Hematopoietic multipotent progenitor cell treated with erythropoietin and hydrocortisone succinate and interleukin-3 and kit ligand, for 15 days (in vitro differentiated cells): ENCODE results near the gene CPED1.

Source experiments
- DNase-seq: peaks from one replicate; pipeline ENCODE4 v3.0.0-alpha.2; 2015; ENCODE audit warnings: low spot score

CPED1 gene

DNA sequence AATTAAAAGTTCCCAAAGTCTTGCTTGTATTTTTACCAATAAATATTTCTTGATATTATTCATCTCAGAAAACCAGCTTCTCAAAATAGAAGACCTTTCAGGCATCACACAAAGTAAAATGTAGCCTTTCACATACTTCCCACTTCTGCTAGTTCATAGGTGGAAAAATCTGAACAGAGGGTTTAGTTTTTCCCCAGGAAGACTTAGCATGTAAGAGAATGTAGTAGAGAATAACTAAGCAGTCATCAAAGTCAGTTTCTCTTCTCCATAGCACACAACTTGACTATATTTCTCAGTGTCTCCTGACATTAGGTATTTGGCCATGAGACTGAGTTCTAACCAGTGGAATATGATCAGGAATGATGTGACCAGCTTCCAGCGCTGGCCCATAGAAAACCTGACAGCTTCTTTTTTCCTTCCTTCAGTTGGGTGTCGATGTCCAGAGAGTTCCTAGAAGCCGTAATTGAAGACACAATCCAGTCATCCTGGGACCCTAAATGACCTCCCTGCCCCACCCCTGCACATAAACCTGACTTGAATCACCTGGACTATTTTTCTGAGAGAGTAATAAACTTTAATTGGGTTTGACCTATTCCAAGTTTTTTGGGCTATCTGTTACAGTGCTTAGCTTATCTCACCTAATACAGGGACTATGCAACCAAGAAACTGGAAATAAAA lies 272.8 kb downstream of the CPED1 start:
- no peak for DNase-seq

DNA sequence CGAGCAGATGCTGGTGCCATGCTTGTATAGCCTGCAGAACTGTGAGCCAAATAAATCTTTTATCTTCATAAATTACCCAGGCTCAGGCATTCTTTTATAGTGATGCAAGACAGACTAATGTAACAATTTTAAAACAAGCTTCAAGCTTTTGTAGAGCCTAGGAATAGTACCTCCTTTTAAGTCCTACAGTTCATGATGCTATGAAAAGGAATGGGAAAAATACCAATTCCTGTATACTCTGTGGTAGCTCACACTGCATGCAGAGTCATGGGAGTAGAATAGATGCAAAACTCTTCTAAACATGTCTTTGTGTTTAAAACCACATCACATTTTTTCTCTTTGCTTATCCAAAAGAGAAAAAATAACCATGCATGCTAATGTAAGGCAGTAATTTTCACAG lies 273.7 kb downstream of the CPED1 start:
- no peak for DNase-seq

DNA sequence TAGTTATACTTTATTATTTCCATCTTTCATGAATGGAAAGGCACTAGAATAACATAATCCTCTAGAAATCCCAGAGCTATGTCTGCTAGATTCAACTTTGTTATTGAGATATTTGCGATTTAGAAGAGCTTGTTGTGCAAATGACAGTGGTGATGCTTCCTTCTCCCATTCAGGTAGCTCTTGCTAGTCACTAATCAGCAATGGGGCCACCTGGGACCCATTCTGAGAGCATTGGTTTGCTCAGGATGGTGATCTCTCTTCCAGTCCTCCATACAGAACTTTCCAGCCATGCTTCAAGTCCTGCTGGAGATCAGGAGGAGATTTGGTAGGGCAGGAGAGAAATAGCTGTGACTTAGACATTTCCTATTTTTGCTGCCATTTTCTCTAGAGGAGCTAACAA lies 274.5 kb downstream of the CPED1 start:
- DNase-seq = no peak

DNA sequence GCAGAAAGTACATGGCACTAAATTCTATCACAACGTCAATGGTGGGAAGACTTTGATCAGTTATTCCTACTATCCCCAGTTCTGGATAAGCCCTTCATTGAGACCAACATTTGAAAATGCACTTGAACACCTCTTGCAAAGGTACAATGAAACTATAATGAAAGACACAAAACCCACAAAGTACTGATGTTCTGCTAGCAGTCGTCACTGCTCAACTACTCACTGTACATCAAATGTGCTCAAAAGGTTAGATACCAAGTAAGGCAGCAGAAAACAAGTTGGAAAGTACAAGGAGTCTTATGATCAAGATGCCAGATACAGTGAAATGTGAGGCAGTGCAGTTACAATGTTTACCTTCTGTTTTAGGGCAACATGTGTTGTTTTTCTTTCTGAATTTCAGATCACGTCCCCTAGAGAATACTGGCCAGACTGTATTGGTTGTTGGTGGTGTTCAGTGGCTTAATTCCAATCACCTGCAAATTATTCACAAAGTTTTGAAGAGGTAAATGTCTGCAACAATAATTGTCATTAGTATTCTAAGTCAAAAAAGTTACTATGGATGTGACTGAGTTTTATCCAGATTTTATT lies 277.9 kb downstream of the CPED1 start:
- no peak for DNase-seq

DNA sequence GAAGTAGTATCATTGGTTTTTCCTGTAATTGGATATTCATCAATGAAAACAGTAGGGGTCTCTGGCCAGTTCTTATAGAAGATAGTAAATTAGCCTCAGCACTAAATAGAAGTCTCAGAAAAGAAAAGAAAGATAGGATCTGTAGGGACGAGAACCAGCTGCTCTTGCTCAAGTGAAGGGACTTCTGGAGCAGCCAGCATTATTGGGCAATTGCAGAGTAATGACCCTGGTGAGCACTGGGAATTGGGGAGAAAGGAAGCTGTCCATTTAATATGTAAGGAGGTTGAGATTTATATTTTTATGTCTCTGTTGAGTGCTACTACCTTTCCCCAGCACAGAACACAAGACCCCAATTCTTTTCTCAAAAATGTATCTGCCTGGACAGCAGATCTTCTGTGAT lies 279.1 kb downstream of the CPED1 start:
- DNase-seq = no peak

DNA sequence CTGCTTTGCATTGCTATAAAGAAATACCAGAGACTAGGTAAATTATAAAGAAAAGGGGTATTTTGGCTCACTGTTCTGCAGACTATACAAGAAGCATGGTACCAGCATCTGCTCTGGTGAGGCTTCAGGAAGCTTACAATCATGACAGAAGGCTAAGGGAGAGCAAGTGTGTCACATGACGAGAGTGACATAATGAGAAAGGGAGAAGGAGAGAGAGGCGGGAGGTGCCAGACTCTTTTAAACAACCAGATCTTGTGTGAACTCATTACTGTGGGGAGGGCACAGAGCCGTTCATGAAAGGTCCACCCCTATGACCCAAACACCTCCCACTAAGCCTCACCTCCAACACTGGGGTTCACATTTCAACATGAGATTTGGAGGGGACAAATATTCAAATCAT lies 281.3 kb downstream of the CPED1 start:
- DNase-seq = no peak

DNA sequence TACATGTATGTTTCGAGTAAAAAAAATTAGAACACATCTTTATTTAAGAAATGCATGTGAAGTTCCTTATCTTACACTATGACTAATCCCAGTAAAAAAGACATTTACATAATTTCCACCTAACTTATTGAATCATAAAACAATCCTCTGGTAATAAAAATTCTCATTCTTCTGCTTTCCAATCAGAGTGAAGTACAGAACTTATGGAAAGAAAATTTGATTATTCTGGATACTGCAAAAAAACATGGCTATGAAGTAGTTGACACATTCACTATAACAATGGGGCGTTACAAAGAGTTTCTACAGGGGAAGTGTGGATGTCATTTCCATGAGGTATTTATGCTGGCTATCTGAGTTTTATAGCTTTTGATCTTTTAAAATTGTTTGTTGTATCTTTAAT lies 282.6 kb downstream of the CPED1 start:
- DNase-seq = no peak

DNA sequence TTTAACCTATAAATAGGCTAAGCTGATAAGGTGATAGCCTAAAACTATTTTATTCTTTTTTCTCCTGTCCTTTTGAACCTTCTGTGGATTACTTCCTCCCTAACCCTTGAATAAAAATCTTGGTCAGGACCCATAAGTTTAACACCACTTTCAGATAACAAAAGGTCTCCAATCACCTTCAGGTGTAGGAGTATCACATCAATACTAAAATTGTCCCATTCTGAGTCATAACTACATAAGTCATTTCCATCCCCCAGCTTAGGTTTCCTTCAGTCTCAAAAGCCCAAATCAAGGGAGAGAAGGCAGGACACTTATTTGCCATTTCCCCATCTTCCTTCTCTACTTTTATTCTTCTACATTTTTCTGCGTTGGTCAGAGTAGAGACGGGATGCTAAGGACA lies 283.4 kb downstream of the CPED1 start:
- DNase-seq = no peak

DNA sequence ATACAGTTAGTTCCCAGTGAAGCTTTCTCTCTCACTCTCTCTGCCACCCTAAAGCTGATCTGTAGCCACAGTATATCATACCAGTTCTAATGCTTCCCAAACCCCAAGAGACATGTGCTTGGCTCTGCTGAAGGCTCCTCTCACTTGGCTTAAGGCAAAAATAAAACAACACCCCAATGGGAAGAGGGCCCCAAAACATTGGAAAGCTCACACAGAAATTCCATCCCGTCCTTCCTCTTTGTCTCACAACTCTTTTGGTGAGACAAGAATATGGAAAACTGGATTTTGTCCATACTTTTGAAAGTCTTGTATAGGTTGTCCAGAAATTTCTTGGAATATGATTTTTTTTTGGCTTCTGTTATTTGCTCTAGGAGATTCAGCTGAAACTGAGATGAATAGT lies 284.2 kb downstream of the CPED1 start:
- DNase-seq = no peak

DNA sequence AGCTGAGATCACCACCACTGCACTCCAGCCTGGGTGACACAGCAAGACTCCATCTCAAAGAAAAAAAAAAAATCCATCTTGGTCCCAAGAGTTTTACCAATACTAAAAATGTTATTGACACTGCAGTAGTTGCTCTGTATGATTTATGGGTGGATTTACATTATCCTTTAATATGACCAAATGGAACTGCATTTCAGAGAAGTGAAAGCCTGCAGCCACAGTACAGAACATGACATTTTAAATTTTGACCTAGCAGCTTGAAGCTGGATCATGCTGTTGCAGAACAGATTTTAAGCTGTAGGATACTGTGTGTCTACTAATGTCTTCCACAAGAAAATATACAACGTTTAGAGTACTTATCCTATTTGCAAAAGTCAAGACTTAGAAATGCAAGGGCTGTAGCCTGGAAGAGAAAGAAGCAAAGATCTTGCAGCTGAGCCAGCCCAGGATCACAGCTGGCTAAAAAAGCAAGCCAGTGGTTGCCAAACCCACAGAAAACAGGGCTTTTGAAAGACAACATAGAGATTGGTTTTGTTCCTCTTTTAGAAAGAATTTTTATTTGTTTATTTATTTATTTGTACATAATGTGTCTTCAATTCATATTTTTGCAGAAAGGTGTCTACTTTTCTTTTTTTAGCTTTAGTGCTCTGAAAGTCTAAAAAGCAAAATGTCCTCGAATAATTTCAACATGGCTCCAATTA lies 285.1 kb downstream of the CPED1 start:
- no peak for DNase-seq

DNA sequence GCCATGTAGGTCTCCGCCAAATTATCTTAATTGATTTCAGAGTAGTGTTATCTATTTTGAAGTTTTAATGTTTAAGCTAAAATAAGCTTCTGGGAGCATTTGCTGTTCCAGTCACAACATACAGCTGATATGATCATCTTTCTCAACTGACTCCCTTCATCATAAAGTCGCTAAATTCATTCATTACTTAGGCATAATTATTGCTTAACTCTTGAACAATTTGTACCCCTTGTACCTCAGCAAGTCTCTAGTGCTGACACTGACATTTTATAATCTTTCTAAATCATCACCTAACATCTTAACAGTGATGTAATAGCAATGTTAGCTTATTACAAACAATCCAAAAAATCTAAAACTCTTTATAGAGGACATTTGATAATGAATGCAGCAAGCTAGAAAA lies 286.0 kb downstream of the CPED1 start:
- DNase-seq = no peak

DNA sequence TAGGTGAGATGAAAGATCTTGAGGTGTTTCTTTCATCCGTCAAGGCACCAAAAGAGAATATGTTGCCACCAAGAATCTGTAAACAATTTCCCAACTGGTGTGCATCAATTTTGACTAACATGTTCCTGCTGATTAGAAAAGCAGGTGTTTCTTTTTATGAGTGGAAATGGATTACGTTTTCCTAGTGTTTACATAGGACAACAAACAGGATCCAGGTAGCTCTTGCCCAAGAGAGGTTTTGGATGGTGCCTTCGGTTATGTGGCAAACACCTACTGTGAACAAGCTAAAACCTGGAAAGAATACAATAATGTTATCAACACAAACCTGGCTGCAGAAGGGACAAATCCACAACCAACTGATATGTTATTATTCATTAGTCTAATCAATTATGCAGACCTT lies 286.7 kb downstream of the CPED1 start:
- no peak for DNase-seq

DNA sequence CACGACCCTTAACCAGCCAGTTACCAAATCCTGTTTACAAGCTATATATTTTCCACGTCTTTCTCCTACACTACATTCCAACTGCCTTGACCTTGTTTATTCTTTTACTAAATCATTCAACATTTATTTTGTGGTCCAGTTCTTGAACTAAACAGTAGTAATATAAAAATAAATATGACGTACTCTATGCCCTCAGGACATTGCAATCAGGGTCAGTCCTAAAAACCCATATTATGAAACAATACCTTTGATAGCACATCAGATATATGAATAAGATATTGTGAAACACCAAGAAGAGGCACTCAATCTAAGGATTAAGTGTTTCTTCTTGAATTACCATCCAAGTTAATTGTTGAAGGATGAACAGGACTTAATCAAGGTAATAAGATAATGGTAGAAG lies 287.8 kb downstream of the CPED1 start:
- DNase-seq = no peak

DNA sequence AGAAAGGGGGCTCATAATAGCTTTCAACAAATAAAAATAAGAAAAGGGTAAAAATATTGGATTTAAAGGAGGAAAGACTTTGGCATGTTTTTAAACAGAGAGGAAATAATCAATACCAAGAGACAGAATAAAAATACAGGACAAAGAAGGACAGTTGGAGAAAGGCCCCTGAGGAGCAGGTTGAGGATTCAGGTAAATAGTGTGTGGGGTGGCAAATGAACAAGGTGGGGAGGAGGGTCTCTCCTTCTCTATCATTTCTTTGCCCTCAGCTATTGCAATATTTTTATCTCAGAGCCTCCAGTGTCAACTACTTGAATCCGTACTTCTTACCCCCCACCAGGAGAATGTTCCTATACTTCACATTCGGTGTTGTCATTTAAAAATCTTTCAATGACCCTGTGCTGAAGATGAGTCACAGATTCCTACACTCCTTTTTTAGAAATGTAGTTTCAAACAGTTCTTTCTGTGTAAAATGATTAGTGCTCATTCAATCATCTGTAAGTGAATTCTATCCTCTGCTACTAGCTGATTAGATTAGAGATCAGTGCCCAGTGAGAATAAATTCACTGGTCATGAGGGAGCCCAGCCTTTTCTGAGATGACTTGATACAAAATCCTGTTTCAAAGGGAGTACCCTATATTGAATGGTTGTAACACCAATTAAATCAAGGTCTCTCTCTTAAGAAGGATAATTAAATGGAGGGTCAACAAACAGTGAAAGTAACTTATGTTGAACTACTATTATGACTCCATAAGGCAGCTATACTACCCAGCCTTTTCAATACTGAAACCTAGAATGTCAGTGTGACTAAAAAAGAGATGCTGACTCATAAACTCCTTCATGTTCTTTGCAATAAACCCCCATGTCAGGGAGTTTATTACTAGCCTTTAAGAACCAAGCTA lies 289.9 kb downstream of the CPED1 start:
- no peak for DNase-seq

DNA sequence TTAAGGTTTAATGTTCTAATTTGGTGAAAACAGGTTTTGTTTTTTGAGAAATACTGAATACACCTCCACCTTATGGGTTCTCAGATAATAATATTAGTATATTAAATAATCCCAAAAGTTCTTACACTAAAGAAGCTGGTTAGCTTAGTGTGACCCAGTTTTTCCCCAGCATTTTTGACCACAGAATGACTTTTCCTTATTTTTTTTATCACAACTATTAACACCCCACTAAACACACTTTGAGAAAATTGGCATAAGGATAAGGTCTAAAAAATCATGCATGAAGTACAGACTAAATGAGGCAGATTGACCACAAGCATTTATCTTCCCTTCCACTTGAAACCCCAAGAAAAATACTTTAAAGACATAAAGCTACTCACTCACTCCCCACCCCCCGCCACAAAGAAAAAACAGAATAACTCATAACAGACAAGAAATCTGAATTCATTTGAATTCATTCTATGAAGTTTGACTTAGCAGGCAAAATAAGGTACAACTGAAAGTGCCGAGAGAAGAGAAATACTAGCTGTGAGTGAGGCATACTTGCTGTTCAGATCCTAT lies 290.6 kb downstream of the CPED1 start:
- no peak for DNase-seq

DNA sequence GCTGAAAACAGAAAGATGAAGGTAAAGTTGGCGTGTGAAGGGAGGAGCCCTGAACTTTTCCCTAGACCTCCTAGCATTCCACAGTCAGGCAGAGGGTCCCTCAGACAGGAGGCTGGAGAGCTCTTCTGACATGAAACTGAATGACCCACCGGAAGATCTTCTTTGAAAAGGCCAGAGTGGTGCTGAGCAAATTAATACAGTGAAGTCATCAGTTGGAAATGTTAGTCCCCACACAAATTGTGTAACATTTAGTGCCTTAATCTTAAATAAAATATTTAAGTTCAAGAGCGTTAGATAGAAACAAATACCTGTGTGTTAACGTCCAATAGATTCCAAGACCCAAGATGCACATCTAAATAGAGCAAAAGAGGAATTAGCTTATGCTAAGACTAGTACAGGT lies 291.3 kb downstream of the CPED1 start:
- DNase-seq = no peak

DNA sequence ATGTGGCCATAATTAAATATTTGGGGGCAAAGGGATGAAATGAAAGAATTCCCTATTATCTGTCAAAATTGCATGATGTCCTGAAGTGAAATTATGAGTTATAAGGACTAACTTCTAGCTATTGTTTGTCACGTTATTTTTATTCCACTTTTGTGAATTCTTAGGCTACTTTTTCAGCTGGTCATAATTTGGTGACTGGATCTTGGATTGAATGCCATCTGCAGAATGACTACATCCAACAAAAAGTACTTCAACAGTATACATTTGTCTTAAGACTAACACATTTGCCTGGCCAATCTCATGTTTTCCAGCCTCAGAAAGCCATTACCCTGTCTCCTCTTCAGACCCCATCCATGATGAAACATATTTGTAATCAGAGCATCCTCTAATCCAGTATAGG lies 292.1 kb downstream of the CPED1 start:
- DNase-seq = no peak

DNA sequence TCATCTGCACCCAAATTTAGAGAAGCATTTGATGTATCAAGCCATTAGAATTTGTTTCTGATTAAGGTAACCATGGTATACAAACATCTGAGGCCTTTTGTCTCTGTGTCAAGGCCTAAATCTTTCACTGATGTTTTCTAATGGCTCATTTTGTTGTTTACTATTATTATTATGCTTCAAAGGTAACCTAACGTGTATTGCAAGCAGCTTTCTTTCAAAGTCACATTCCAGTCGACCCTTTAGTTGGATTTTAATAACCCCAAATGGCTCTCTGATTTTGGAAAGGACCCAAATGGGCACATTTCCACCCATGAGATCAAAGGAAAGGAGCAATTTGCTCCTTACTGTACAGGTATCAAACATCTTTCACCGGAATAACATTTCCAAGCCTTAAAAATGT lies 293.6 kb downstream of the CPED1 start:
- no peak for DNase-seq

DNA sequence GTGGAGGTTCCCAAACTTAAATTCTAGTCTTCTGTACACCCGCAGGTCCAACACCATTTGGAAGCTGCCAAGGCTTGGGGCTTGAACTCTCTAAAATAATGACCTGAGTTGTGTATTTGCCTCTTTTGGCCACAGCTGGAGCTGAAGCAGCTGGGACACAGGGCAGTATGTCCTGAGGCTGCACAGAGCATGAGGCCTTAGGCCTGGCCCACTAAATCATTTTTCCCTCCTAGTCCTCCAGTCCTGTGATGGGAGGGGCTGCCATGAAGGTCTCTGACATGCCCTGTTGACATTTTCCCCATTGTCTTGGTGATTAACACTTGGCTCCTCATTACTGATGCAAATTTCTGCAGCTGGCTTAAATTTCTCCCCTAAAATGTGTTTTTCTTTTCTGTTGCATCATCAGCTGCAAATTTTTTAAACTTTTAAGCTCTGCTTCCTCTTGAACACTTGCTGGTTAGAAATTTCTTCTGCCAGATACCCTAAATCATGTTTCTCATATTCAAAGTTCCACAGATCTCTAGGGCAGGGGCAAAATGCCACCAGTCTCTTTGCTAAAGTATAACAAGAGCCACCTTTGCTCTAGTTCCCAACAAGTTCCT lies 296.7 kb downstream of the CPED1 start:
- DNase-seq = no peak

DNA sequence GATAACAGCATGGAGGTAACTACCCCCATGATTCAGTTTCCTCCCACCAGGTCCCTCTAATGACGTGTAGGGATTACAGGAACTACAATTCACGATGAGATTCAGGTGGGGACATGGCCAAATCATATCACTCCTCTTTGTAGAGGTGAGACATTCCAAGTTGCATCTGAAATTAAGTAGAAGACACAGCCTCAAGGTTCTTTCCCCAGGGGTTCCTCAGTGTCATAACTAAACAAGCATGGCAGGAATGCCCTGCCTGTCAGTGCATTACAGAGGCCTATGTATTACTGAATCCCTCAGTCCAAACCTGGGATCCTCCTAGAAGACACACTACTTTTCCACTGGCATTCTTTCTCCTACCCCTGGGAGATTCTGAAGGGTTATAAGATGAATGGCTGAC lies 297.7 kb downstream of the CPED1 start:
- DNase-seq = no peak

DNA sequence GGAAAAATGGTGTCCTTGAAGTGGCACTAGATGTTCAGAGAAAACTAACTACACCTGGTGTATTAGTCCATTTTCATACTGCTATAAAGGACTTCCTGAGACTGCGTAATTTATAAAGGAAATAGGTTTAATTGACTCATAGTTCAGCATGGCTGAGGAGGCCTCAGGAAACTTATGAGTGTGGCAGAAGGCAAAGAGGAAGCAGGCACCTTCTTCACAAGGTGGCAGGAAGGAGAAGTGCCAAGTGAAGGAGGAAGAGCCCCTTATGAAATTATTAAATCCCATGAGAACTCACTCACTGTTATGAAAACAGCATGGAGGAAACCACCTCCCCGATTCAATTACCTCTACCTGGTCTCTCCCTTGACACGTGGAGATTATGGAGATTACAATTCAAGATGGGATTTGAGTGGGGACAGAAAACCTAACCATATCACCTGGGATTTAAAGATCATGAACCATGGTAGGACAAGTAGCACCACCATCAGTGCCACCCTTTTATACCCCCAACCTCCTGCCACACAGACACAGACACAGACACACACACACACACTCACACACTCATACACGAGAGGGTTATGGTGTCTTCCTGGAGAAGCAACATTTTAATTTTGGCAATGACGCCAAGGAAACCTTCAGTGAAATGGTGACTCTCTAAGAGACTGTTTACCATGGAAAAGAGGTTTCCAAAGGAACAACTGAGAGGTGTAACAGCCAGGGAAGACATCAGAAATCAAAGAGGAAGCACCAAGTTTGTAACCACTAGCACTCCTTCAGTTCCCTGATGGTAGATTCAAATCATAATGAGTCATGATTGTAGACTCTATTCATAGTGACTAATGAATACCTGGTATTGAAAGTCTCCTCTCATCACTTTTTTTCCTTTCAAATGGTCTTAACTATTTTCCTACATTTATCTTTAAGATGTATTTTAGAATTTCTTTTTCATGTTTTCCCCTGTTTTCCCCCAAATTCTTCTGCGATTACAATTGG lies 298.5 kb downstream of the CPED1 start:
- DNase-seq = no peak
